HG03060 (cell line): ENCODE measurements around the gene NCOA4.
"Not testable (repeated sequence)": the region's sequence is repeated elsewhere in the genome, so short reads cannot be mapped to it uniquely, and the experiment has no call there.

Experiments used
- ATAC-seq: cut with Tn5 transposase; IDR thresholded peaks from one replicate; pipeline ENCODE4 v1.9.1; 2021; ENCODE audit warnings: low read depth, moderate number of reproducible peaks; ENCODE audit not compliant: unreplicated experiment

Gene NCOA4

DNA sequence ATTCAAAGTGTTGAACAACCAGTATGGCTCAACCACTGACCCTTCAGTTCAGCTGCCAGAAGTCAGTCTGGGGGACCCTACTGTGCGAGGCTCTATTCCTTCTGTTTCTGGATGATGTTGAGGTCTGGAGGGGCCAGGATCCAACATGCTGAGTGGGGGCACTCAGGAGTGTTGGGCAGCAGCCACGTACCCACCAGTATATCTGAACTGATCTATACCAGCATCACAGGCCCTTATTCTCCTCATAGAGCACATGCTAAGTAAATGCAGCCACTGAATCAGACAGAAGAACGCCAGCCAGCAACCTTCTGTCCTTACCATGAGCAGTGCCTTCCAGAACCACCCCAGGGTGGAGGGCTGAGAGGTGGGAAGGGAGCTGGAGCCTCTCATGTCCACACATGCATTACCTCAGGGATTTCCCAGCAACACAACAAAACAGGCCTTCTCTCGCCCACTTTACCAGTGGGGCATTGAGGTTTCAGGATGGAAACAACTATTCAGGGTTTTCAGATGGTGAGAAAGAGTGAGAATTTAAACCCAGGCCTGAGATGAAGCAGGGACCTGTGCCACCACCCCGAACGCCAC is 22.5 kb upstream of the NCOA4 start:
- ATAC-seq, result no peak

DNA sequence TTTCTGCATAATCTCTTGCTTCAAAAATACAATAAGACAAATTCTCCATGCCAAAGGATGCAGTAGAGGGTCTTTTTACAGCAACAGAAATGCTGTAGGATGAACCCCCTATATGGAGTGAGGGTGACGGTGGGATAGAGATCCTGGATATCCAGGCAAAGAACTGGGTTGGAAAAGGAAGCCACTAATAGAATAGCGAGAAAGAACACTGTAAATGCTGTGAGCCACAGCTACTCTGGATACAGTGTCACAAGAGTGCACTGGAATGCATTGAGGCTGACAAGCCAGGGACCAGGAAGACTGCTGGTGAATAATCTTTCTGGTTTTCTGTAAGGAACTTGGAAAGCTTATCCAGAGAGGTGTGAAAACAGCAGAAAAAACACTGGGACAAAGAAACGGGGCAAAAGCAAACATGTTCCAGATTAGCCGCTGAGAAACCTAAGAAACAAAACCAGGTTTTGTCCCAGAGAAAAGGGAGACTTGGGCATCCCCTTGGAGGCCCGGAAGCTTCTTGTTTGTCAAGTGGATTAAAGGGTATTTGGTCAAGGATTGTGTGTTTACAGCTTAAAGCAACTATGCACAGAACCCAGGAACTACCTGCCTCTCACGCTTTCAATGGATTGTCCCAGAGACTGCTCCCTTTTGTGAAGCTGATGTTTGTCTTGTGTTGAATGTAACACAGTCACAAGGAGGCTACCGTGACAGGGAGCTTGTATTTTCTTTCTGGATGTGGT is 21.8 kb upstream of the NCOA4 start:
- no peak for ATAC-seq

DNA sequence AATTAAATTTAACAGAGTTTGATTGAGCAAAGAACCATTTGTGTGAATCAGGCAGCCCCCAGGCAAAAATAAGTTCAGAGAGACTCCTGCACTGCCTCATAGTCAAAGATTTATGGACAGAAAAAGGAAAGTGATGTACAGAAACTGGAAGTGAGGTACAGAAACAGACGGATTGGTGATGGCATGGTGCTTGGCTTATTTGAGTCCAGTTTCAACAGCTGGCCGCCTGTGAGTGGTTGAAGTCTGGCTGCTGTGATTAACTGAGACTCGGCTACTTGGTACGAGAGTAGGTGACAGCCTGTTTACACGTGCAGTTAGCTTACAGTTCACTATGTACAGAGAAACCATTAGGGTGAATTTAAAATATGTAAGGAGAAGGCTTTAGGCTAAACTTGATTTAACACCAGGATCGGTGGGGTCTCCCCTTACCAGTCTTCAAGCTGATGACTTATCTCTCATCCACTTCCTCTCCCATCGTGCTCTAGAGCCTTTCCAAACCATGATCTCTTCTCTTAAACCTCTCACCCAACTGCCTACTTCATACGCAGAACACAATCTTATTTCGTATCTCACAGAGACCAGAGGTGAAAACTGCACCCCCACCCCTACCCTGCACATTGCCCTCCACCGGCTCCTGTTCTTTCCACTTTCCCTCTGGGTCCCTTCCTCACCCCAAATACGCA is 20.7 kb upstream of the NCOA4 start:
- ATAC-seq, result no peak

DNA sequence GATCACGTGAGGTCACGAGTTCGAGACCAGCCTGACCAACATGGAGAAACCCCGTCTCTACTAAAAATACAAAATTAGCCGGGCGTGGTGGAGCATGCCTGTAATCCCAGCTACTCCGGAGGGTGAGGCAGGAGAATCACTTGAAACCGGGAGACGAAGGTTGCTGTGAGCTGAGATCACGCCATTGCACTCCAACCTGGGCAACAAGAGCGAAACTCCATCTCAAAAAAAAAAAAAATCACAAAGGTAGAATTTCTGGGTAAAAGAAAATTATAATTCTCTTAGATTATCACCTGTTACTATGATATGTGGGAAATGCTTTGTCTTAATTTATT is 19.0 kb upstream of the NCOA4 start:
- ATAC-seq, result not testable (repeated sequence)

DNA sequence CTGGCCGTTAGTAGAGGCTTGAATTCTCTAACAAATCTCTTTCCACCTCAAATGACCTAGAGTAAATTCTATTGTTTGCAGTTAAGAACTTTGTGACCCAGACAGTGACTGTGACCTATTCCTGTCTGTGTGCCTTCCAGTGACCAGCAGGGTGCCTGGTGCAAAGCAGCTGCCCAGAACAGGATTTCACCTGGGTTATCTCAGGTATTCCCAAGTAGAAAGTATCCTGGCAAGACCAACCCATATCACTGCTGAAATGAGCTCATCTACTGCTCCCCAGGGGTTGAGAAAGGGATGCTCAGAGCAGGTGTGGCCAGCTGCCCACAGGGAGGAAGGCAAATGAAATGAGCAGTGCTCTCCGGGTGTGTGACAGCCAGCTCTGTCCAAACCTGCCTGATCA is 17.7 kb upstream of the NCOA4 start:
- ATAC-seq, result no peak

DNA sequence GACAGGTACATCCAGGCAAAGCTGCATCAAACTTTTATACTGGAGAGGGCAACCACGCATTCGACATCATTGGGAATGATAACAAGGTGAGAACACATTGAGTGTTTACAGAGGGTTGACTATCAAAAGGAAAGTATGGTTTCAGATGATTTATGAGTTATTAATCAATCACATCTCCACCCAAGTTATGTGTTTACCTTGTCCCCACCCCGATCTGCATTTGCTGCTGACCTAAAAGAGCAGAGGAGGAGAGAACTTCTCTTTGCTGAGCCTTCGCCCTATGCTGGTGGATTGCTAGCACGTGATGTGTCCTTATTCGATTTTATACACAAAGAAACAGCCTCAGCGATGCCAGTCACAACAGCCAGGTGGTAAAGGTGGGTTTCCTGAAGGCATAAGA is 15.8 kb upstream of the NCOA4 start, which contains the start of gene MSMB:
Gene MSMB, minus strand, starts transcription at position 9 of the 400 bp plus-strand sequence. CDS start 32 bp downstream, outside the sequence.
- no peak for ATAC-seq

DNA sequence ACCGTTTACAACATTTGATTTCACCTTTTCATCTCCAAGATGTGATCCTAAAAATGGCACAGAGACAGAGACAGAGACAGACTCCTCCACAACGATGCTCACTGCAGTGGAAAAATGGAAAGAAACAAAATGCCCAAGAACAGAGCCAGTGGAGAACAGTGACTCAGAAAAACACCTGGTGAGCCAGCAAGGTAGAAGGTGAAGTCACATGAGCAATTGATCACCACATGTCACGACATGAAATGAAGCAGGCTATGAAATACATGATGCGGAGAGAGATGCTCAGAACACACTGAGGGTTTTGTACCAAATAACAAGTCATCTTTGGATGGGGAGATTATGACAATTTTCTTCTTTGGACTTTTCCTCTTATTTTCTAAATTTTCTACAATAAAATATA is 12.1 kb upstream of the NCOA4 start:
- no peak for ATAC-seq

DNA sequence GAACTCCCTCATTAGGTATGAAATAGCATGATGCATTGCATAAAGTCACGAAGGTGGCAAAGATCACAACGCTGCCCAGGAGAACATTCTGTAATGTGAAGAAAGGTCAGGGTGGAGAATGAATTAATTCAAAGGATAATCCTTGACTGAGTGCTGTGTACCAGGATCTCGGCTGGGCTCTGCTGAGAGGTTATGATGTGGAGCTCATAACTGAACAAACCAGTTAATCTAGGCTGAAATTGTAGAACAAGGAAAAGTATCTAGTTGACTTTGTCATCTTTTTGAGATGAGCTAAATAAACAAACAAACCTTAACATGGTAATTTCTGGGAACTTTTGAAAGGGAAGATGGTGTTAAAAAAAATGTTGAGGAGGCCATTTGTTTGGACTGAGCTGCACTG is 9.6 kb upstream of the NCOA4 start:
- no peak for ATAC-seq

DNA sequence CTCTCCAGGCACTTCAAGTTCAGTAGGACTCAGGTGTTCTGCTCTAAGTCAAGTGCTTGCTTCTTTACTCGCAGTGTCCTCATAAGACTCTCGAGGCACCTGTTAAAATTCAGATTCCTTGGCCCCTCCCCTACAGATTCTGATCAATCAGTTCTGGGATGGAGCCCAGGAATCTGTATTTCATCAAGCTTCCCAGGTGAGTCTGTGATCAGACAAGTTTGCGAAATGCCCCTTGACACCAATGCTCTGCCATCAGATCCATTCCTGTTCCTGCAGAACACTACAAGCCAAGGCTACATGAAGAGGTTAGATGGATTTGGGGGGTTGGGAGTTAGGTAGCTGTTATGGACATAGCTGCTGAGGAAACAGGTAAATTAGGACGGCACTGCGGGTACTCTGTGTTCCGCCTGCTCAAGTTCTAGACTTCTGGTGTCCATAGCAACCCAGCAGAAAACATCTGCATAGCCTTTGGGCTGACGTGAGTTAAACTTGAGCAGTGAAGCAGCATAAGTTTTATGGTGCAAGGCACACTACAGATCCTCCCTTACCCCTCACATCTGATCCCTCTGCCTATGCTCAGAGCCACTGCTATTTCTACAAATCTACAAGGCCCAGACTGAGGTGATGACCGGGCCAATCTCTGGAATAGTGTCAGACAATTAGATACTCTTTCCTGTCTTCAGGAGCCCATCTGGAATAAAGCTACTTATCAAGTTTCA is 6.8 kb upstream of the NCOA4 start:
- ATAC-seq, result no peak

DNA sequence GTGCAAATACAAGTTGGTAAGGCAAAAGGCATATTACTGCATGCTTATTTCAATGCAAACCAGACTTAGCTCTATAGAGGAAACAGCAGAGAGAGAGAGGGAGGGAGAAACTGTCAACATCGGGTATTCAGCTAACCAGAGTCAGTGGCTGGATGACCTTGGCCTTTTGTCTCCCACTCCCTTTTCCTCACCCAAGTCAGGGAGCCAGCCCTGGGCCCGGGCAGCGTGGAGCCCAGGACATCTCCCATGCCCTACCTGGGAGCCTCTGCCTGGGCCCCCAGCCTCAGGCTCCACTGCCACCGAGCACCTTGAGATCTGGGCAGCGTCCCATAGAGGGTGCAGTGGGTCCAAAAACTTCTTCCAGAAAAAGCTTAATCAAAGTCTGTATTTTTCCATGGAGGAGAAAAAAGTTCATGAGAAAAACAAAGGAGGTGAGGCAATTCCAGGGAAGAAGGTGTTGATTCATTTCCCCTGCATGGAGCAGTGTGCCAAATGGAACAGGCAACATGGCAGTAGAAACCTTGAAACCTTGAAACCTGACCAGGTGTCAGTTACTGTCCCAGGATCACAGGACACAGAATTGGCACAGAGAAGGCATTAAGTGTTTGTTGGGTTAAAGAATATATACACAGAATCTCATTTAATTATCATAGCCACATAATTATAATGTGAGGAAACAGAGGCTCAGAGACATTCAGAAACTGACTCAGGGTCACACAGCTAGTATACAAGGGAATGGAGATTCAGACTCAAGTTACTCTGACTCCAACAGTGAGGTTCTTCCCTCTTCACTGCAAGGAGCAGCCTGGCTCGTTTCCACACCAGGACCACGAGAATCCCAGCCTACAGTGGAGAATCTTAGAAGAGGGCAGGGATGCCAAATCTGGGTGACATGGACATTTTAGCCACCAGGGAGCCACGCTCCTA is 5.8 kb upstream of the NCOA4 start:
- no peak for ATAC-seq

DNA sequence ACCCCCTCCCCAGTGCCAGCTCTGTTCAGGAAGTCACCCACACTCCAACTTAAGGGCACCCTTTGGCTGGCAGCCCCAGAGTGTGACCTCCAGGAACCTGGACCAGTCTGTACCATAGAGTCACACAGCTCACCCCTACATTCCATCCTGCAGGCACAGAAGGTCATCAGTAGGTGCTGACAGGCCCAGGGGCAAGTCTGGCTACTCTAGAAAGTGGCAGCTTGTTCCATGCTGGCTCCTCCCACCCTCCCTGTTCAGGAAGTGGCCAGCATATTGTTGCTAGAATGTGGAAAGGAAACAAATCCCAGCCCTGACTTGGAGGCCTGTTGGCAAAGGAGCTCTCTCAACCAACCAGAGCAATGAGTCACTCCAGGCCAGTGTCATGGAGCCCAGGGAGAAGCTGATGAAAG is 3.2 kb upstream of the NCOA4 start:
- no peak for ATAC-seq

DNA sequence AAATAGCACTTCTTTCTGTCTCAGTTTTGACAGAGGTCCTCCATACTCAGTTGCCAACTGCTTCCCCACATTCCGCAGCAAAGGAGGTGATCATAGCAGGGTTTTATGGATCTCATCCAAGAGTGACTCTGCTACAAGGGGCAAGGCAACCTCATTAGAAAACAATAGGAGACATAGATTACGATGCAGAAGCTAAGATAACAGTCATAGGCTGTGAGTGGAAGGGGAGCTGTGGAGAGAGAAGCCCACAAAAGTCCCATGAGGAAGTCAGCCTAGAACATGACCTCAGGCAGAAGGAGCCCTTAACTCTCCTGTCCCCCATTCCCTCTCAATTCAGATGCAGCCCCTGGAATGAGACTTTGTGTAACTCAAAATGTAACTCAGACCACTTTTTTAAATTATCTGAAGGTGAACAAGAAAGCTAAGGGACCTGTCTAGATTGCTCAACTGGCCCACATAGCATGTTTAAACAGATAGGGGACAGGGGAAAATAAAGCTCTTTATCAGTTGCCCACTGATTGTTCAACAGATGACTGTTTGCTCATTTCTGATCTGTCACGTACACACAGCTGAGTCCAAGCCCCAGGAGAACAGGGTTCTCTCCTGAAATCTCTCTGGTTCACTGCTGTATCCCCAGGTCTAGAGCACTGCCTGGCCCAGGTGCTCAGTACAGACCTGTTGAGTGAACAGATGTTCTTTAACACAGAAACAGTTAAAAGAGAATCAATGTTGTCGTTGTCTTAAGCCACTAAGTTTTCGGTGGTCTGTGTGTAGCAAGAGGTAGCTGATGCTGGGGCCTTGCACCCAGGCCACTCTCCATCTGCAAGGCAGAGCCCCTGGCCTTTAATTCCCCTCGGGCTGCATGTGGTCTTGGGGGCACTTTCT is 1.5 kb upstream of the NCOA4 start:
- ATAC-seq, result no peak

DNA sequence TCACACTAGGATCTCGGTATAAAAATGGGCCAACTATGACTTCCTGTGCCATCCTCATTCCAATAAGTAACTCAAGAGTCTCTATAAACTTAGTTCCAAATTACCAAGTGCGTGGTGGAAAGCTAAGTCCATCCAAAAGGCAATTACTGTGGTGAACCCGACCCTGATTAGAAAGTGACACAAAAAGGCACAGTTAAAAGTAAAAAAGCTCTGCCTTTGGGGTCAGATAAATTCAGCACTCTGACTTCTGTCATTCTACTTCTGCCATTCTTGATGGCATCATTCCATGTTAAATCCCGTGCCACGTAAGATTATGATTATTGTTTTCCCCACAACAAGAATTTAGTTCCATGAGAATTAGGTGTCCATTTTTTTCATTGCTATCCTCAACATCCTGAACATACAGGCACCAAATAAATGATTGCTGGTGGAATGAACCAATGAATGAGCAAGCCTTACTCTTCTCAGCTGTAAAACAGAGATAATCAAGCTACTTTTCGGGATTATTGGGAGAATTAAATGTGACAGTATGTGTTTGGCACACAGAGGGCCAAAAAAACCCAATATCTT is 877 bp downstream of the NCOA4 start:
- no peak for ATAC-seq

DNA sequence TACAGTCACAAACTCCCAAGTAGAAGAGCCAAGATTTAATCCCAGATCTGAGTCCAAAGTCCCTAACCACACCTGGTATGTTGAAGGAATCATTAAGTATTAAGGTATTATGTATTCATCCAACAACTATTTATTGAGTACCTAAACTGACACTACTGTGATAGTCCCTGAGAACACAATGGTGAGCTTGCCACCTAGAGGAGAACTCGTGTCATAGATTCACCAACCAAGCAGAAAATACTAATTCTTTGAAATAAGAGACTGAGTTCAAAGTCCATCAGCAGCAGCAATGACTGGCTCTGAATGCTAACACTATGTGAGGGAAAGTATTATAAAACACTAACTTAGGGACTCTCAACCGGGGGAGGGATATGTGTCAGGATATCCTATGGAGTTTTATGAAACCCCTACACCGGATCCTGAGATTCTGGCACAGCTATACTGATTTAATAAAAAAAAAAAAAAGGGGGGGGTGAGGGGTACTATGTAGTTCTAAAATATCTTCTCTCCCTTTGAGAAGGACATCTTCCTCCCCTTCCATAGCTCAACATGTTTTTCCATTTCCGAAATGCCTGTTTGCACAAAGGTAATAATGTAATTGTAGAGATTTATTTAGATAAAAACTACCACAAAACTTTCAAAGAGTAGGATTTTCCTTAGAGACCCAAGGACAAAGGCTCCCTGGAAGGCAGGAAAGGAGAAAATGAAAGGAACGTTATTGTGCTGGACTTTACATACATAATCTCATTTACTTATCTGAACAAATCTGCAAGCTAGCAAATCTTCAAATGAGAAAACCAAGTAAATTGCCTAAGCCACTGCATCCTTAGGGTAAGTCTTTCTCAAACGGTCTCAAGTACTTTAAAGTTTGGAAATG is 1.6 kb downstream of the NCOA4 start:
- no peak for ATAC-seq

DNA sequence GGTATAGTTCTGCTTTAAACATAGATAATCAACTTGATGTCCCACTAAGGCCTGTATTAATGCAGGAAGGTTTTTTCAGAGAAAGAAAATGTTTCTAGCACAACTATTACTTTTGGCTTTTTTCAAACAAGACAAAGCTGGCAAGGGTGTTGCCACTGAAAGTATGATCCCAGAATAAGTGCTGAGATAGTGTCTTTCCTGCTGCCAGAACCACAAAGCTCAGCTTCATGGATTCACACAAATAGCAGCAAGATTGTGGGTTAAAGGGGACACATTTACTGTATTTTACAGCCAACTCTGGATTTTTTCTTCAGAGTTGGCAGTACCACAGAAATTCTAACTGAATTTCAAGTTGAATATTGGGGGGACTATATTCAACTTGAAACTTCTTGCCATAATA is 4.3 kb downstream of the NCOA4 start:
- no peak for ATAC-seq

DNA sequence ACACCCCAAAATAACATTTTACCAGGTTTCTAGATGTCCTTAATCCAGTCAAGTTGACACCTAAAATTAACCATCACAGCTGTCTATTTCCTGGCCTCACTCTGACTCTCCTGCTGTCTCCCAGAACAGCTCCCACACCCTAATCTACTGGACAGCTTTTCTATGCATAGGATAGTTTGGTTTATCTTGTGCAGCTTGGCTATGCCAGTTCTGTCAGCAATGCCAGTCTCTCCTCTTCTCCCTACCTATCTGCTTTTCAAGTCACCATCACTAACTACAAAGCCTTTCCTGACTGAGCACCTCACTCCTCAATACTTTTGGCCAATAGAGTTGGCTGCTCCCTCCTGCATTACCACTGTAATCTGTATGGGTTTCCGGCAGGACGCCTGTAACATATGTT is 5.0 kb downstream of the NCOA4 start:
- ATAC-seq, result no peak

DNA sequence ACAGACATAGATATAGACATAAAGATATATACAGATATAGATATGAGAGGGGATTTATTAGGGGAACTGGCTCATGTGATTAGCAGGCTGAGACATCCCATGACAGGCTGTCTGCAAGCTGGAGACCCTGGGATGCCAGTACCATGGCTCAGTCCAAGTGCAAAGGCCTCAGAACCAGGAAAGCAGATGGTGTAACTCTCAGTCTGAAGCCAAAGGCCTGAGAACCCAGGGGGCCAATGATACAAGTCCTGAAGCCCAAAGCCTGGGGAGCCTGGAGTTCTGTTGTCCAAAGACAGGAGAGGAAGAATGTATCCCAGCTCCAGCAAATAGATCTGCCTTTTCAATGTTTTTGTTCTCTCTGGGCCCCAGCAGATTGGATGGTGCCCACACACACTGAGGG is 5.5 kb downstream of the NCOA4 start:
- no peak for ATAC-seq
